Fibroblast of skin of abdomen (primary cell): Measurements from ENCODE around the gene HTR1E. TPM values are rescaled to one million over a fixed set of nuclear protein-coding genes. Genes with fewer than 3 reads are reported as not detected.
"Not testable (repeated sequence)": the region's sequence is repeated elsewhere in the genome, so short reads cannot be mapped to it uniquely, and the experiment has no call there.

Experiments
- DNase-seq: peaks from one replicate; pipeline ENCODE4 v3.0.0-alpha.2; 2013
- polyA plus RNA-seq, 2 experiments: library from polyadenylated mRNA; unstranded; fragments of 120-200 nt; gene quantifications; one replicate each; pipeline ENCODE4 v1.2.1, GENCODE V29; 2013; ENCODE audit not compliant: insufficient read length in 2 of 2

Gene HTR1E, protein sequence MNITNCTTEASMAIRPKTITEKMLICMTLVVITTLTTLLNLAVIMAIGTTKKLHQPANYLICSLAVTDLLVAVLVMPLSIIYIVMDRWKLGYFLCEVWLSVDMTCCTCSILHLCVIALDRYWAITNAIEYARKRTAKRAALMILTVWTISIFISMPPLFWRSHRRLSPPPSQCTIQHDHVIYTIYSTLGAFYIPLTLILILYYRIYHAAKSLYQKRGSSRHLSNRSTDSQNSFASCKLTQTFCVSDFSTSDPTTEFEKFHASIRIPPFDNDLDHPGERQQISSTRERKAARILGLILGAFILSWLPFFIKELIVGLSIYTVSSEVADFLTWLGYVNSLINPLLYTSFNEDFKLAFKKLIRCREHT
- not detected for polyA plus RNA-seq (2013, experiment 1 of 2; ENCODE audit: insufficient read length)
- not detected for polyA plus RNA-seq (2013, experiment 2 of 2; ENCODE audit: insufficient read length)

DNA sequence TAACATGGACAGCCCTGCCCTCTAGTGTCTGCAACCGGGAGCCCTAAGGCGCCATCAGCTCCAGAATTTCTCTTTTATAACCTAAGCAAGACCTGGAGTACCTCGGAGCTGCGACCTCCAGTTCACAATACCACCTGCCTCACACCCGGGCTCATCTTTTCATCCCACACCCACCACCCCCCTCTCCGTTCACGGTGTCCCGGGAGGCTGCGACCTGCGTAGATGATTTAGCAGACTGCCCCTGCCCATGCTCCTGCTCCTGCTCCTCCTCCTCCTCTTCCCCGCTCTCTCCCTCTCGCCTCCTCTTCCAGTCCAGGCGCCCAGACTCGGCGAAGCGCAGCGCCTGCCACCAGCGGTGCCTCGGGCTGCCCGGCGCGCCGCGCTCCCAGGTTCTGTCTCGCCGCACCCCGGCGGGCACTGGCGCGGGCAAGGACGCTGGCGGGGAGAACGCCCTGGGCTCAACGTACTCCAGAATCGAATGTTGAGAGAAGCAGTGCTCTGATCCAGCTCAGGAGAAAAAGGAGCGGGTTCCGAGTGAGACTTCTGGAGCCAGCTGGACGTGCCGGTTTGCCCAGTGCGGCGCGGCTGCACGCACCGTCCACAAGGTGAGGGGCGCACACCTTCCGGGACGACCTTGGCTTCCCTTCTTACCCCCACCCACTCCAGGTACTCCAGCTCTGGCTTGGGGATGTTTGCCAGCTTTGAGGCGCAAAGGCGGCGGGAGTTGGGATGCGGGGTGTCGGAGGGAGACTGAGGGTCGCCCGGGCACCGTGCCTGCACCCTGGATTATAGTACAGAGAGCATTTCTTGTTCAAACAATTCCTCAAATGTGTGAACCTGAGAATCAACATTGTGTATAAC is at the start of gene HTR1E:
TSS of gene HTR1E (plus strand) at position 310 of the 861 bp plus-strand sequence. CDS start 77,807 bp downstream, outside the sequence.
- no peak for DNase-seq

DNA sequence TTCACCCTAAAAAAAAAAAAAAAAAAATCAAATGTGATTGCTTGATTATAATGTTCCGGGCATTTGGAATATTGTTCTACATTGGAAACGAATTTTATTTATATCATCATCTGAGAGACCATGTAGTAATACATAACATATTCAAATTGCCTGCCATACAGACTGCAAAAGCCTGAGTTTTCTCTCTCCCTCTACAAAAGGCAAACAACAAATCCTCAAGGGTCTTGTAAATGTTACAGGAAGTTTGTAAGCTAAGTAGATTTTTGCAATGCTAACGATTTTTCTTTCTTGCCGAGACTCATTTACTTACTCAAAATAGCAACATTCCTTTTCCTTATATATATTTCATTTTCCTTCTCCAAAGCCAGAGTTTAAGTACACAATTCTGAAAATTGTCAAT is 49.0 kb upstream of the HTR1E start:
- DNase-seq = no peak

DNA sequence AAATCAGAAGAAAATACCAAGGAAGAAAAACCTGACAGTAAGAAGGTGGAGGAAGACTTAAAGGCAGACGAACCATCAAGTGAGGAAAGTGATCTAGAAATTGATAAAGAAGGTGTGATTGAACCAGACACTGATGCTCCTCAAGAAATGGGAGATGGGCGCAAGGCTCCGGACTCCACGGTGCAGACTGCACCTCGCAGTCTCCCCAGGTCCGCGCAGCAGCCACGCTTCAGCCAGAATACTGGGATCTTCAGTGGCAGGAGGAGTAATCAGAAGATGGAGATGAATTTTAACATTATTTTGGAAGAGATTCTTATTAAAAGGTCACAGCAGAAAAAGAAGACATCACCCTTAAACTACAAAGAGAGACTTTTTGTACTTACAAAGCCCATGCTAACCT is 40.1 kb upstream of the HTR1E start:
- not testable (repeated sequence) for DNase-seq

DNA sequence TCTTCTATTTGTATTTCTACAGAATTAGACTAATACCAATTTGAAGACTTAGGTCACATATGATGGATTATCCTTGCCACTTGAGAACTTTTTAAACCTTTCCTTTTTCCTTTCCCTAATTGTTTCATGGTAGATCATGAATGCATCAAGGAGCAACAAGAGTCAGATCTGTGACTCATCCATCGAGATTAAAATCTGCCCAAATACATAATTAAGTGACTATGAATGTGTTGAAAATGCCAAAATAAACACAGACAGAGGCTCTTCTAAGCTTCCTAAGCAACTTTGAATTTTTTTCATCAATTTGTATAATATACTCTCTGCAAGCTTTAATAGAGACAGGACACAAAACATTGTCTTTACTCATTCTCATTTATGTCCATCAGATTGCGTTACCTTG is 23.5 kb upstream of the HTR1E start:
- no peak for DNase-seq

DNA sequence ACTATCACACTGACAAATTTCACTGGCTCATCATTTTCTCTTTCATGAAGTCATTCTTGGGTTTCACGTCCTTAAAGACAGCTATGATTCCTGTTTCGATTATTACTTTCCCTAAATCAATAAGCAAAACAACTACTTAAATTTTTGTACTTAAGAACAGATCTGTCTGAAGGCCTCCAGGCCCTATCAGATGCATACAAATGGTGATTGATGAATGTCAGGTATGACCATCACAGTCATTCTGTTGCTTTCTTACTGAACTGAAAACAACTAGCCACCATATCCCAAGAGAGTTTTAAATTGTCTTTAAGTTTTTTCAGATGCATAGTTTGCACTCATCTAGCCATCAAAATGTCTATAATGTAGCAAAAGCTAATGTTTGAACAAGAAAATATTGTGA is 20.9 kb upstream of the HTR1E start:
- DNase-seq = no peak

DNA sequence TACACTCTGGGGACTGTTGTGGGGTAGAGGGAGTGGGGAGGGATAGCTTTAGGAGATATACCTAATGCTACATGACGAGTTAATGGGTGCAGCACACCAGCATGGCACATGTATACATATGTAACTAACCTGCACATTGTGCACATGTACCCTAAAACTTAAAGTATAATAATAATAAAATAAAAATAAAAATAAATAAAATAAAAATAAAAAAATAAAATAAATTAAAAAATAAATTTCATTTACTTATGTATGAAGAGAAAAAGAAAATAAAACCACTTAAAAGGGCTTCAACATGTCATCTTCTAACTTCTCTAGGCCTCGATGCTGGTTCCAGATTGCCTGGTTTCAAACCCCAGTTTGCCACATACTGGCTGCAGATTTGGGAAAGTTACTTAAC is 10.2 kb upstream of the HTR1E start:
- DNase-seq = not testable (repeated sequence)

DNA sequence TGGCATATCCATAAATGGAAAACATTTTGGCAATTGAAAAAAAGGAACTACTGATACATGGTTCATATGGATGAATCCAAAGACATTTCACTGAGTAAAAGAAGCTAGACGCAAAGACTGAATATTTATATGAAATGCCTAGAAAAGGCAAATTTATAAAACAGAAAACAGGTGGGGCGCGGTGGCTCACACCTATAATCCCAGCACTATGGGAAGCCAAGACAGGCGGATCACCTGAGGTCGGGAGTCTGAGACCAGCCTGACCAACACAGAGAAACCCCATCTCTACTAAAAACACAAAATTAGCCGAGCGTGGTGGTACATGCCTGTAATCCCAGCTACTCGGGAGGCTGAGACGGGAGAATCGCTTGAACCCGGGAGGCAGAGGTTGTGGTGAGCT is 9.5 kb upstream of the HTR1E start:
- DNase-seq = not testable (repeated sequence)

DNA sequence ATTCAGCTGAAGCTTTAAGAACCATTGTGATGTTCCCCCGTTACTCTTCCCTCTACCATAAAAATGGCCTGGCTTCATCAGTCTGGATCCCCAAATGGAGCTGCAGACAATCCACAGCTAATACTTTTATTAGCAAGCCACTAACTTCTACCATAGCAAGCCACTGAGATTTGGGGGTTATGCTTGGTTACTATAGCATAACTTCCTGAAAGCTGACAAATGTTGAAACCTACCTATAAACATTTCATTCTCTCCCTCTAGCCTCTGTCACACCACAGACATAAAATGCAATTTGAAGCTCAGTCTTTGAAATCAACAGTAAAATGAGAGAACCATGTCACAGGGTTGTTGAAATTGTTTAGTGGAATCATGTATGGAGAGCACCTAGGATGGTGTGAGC is 3.0 kb upstream of the HTR1E start:
- DNase-seq = no peak

DNA sequence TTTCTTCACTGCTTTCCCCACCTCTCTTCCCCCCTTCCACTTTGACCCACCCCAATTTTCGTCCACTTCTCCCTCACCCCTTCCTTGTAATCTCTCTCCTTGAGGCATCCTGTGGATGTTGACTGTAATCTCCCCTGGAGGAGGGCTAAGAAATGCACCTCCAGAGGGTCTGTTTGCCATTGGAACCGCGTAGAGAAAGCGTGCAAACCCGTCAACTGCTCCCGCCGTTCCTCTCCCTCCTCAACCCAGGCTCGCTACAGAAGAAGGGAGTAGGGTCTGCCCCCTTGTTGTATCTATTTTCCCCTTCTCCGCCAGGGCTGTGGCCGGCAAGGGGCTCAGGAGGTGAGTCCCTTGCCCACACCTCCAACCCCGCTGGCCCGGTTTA is 502 bp upstream of the HTR1E start:
- no peak for DNase-seq

DNA sequence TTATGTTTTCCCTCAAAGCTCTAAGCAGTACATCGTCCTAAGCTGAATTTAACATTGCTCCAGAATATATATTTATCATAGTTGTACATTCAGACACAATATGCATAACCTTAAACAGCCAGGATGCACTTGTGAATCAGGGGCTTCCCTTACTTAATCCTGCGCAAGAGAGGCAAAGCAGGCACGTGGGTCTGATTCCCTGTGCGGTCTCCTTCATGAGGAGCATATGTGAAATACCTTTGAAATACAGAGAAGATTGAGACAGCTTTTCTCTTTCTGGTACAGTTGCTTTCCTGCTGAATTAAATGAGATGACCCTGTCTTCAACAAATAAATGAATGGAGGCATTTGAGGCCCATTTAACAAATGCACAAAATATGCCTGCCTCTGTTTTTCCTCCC is 1.5 kb downstream of the HTR1E start:
- DNase-seq = no peak

DNA sequence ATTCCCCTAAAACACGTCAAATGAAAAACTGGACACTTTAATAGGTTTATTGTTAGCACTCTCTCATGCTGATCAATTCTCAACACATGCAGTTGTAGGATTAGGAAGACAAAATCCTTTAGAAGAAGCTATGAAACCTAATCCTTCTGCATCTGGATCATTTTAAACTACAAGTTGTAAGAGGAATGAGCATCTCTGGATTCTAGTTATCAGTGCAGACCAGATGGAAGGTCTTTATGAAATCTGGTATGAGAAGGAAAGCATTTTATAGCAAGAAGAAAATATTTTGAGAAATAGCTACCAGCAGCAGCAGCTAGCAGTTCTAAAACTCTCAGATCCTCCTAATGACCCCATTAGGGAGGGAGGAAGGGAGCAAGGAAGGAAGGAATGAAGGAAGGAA is 4.1 kb downstream of the HTR1E start:
- DNase-seq = no peak

DNA sequence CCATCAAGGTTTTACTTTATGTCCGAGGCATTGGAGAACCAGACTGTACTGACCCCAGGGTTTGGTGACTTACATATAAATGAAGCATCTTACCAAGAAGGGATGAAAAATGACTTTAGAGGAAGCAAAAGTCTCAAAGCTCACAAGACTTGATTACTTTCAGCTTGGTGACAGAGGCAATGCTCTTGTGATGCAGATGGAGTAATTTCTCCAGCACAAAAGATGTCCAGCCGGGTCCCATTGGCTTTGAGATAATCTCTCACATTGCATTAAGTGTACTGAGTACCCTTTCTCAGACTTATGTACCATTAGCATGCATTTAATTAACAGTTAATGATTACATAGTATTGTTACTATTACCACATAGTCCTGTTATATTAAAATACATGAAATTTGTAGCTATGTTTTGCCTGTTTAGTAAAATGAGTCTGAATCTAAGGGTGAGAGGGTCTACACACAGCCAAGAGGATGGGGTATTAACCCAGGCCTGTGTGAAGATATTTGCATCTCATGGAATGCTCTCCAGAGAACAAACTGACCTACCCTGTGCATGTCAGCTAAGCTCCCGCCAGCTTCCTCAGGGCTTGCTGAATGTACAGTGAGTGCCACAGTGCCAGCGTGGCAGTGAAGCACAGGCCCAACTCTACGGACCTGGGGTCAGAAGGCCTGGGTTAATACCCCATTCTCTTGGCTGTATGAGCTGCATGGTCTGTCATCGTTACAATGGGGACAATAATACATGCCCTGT is 5.6 kb downstream of the HTR1E start:
- DNase-seq = no peak

DNA sequence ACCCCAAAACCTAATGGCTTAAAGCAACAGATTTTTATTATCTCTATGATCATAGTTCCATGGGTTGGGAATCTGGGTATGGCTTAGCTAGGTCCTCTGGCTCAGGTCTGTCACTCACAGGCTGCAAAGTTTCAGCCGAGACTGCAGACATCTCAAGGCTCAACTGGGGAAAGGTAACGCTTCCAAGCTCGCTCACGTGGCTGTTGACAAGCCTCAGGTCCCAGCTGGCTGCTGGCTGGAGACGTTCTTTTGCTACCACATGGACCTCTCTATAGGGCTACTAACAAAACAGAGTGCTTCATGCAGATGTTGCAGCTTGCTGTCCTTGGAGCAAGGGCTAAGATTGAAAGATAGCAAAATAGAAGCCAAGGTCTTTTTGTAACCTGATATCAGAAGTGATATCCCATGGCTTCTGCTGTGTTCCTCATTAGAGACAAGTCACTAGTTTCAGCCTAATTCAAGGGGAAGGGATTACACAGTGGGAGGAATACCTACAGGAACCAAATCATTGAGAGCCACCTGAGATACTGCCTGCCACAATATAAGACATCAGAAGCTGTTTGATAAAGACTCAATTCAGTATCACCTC is 6.6 kb downstream of the HTR1E start:
- no peak for DNase-seq

DNA sequence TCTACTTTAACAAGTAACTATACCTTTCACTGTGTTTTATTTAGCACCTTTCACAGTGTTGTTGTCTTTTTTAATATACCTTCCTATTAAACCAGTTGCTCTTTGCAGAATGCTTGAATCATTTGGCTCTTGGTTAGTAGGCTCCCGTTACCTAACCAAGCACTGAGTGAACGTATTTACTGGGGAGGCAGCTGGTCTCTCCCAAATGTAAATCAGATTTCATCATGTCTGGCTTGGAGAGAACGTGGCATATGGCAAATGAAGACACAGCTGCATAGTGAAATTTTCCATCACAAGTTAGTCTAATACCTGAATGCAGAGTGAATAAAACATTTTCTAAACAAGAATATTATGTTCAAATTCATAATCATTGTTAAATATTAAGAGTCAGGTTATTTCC is 12.4 kb downstream of the HTR1E start:
- DNase-seq = no peak

DNA sequence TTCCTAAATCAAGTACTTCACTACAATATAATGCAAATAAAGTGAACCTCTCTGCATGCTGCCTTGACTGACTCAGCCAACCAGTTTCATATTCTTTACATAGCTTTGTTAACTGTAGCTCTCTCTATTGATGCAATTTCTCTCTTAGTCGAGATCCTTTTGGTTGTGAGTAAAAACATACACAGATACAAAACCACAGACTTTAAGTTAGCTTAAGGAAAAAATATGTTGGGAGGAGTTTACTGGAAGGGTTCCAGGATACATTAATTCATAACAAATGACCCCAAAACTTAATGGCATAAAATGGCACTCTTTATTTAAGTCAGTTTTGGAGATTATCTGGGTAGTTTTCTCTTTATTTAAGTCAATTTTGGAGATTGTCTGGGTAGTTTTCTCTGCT is 15.7 kb downstream of the HTR1E start:
- no peak for DNase-seq

DNA sequence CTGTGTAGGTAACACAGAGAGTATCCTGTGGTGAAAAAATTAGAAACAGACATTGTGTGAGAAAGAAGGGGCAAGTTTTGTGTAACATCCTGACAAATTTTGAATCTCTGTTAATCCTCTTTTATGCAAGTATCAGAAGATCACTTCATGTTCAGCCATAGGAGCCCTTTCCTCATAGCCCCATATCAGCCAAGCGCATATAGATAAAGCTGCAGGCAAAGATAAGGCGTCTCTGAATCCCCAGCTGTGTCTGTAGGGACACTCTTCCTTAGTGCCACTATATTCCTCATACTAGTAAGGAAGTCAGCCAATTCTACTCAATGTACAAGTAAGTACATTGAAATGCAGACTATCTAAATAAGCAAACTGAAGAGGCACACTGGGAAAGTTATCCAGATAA is 22.3 kb downstream of the HTR1E start:
- no peak for DNase-seq

DNA sequence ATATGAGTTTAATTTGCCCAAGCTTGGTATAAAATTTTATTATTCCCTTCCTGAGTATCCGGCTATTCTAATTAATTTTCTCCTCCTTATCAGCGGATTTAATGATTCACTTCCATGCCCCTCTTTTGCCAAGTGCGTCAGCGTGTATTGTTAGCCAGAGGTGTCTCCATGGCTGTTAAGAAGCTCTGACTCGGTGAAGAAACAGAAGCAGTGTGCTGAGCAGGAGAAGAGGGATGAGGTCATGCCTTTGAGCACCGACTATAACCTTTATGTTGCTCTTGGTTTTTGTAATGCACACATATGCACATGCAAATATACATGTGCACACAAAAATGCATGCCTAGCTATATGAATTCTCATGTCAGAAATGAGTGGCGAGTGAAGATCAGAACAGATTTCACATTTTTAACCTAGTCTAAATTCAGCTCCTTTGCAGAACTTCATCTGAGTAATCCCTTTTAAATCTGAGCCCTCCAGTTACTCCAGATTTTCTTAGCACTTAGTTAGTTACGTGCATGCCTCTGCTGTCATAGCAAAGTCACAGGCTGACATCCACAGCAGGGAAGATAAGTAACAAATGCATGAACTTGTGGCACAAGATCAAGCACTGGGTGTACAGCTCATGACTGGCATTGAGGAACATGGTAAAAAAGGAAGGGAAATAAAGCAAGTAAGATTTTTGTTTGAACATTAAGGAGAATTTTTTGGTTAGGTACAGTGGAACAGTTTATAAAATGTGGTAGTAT is 24.3 kb downstream of the HTR1E start:
- no peak for DNase-seq

DNA sequence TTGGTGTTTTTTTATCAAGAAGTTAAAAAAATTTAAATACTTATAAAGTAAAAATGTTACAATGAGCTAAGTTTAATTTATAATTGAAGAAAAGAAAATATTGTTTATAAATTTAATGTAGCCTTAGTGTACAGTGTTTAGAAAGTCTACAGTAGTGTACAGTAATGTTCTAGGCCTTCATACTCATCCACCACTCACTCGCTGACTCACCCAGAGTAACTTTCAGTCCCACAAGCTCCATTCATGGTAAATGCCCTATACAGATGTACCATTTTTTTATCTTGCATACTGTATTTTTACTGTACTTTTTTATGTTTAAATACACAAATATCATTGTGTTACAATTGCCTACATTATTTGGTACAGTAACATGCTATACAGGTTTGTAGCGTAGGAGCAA is 26.0 kb downstream of the HTR1E start:
- no peak for DNase-seq

DNA sequence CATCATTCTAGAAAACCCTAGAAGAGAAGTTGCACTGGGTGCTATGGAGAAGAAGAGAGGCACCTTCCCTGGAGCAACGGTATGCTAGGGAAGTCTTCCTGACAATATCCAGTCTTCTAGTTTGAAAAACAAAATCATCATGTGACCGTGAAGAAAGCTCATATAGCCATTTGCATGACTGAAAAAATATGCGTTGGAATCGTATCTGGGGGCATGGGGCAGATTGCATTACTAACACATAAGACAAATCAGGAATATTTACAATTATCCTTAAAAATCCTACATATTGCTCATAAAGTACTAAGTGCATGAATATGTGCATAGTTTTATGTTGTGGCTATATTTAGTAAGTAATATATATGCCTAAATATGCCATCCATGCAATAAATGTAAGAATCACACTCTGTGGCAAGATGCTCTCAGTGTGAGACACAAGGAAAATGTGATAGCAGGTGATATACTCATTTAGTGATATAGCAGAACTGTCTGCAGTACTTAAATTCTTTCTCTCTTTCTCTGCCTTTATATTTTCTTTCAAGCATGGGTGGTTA is 26.8 kb downstream of the HTR1E start:
- no peak for DNase-seq

DNA sequence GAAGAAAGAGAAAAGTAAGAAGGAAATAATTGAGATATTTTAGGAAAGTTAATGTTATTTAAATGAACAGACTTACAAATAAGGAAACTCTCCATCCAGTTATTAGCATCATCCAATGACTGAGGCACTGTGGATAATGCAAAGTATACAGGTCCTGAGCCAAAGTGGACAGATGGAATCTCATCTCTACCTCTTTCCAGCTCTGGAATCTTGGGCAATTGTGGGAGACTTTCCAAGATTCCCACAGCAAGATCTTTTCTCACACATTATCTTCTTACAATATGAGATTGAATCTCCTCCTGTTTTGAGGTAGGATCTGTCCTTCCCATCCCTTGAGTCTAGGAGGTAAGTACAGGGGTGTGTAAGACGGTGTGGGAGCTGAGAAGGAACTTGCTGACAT is 28.9 kb downstream of the HTR1E start:
- DNase-seq = no peak

DNA sequence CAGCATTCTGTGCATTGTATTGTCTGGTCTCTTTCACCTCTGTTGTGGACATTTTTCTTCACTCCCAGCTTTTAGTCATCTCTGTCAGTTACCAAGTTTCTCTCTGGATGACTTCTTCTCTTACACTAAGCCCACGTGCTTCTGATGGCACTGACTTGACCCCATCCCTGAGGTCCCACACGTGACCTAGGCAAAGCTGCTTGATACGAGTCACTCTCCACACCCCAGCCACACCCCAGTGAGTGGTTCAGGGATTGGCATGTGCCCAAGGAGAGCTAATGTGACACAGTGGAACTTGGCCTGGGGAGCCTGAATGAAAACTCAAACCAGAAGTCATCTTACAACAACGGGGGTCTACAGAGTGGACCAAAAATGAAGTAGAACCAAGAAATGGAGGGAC is 32.2 kb downstream of the HTR1E start:
- no peak for DNase-seq

DNA sequence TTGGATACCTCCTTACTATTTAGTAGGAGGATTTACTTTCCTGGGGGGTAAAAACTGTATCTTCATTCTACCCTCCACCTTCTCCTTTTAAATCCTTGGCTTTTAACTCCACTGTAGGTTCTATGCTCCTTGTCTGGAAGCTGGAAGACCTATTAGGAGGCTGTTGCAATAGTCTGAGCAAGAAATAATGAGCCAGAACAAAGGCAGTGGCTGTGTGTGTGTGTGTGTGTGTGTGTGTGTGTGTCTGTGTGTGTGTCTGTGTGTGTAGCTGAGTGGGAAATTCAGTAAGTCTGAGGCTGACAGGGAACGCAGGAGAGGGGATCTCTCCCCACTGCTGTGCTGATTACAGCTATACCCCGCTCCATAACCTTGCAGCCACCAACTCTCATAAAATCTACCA is 35.8 kb downstream of the HTR1E start:
- DNase-seq = no peak
